K562 (cell line): ENCODE data around the gene AVPI1. TPM values are rescaled to one million over a fixed set of nuclear protein-coding genes. Genes with fewer than 3 reads are reported as not detected.

ENCODE experiments used
- BHLHE40 ChIP-seq: IDR thresholded peaks from 2 replicates; pipeline ENCODE4 v1.6.1; 2011; ENCODE audit warnings: low read length, improper control_type of control experiment
- CHD1 ChIP-seq: fragments of 200-600 bp; sonication (generic); IDR thresholded peaks from one replicate; pipeline ENCODE4 v1.6.1; 2012; ENCODE audit warnings: mild to moderate bottlenecking, moderate library complexity, low read length, inconsistent platforms
- CREB5 ChIP-seq: fragments of 250-450 bp; sonication (Bioruptor Pico); IDR thresholded peaks from 2 replicates; pipeline ENCODE4 v1.5.0; 2020; ENCODE audit warnings: mild to moderate bottlenecking
- DIDO1 ChIP-seq: fragments of 450-650 bp; IDR thresholded peaks from 2 replicates; pipeline ENCODE4 v1.6.1; 2016; ENCODE audit warnings: low read depth, missing biosample characterization, missing genetic modification characterization
- FOXJ3 ChIP-seq: sonication (generic); formaldehyde crosslinking; IDR thresholded peaks from 2 replicates; pipeline ENCODE4 v1.4.0; 2020; ENCODE audit warnings: mild to moderate bottlenecking, missing genetic modification reagents
- HDAC8 ChIP-seq: fragments of 450-650 bp; IDR thresholded peaks from 2 replicates; pipeline ENCODE4 v1.6.1; 2016; ENCODE audit warnings: mild to moderate bottlenecking, missing genetic modification characterization, moderate library complexity, missing compliant biosample characterization
- IRF9 ChIP-seq: fragments of 450-650 bp; IDR thresholded peaks from 2 replicates; pipeline ENCODE4 v1.6.1; 2016; ENCODE audit warnings: missing biosample characterization, missing genetic modification characterization
- KAT2B ChIP-seq: IDR thresholded peaks from one replicate; pipeline ENCODE4 v1.6.1; 2012; ENCODE audit warnings: low read depth, mild to moderate bottlenecking, control low read depth, inconsistent platforms, low read length, moderate library complexity
- L3MBTL2 ChIP-seq: fragments of 450-650 bp; IDR thresholded peaks from 2 replicates; pipeline ENCODE4 v1.6.1; 2016; ENCODE audit warnings: mild to moderate bottlenecking, moderate library complexity
- MIER1 ChIP-seq: fragments of 450-650 bp; IDR thresholded peaks from 2 replicates; pipeline ENCODE4 v1.6.1; 2016; ENCODE audit warnings: antibody characterized with exemption, mild to moderate bottlenecking, low read depth
- MYBL2 ChIP-seq, 2 experiments: fragments of 450-650 bp in 1 of 2; sonication (generic) in 1 of 2; formaldehyde crosslinking in 1 of 2; IDR thresholded peaks; 2 replicates each; pipeline versions ENCODE4 v1.6.1 to v1.8.1; 2017 to 2022; ENCODE audit warnings: borderline replicate concordance in 1 of 2, inconsistent platforms in 1 of 2, low read depth in 1 of 2, mild to moderate bottlenecking in 1 of 2, missing genetic modification reagents in 1 of 2, moderate library complexity in 1 of 2
- NELFE ChIP-seq: IDR thresholded peaks from 2 replicates; pipeline ENCODE4 v1.6.1; 2011; ENCODE audit warnings: mild to moderate bottlenecking; ENCODE audit not compliant: insufficient read depth, insufficient read length
- NR2C2 ChIP-seq, 2 experiments: fragments of 200-800 bp in 1 of 2; sonication (Bioruptor generic) in 1 of 2; sonication (generic) in 1 of 2; formaldehyde crosslinking in 1 of 2; IDR thresholded peaks; 2 replicates each; pipeline versions ENCODE4 v1.6.1 to v1.8.0; 2016 to 2022; ENCODE audit warnings: mild to moderate bottlenecking in 1 of 2, missing compliant biosample characterization in 1 of 2, missing genetic modification characterization in 1 of 2, missing genetic modification reagents in 1 of 2
- POLR2AphosphoS5 ChIP-seq: IDR thresholded peaks from 2 replicates; pipeline ENCODE4 v1.6.1; 2011; ENCODE audit warnings: mild to moderate bottlenecking, low read depth, low read length, moderate library complexity; ENCODE audit not compliant: control insufficient read depth, insufficient read depth
- SMARCA4 ChIP-seq: fragments of 450-650 bp; IDR thresholded peaks from 2 replicates; pipeline ENCODE4 v1.6.1; 2016
- TBL1XR1 ChIP-seq, 2 experiments: IDR thresholded peaks; 2 replicates each; pipeline ENCODE4 v1.6.1; 2012; ENCODE audit warnings: improper control_type of control experiment in 2 of 2, low read length in 2 of 2, mild to moderate bottlenecking in 1 of 2
- XRCC3 ChIP-seq: fragments of 450-650 bp; IDR thresholded peaks from 2 replicates; pipeline ENCODE4 v1.6.1; 2017; ENCODE audit warnings: mild to moderate bottlenecking, moderate library complexity
- XRCC4 ChIP-seq: IDR thresholded peaks from one replicate; pipeline ENCODE4 v1.6.1; 2011; ENCODE audit not compliant: insufficient read depth, insufficient read length; ENCODE audit errors: extremely low read depth
- ZBTB26 ChIP-seq: fragments of 450-650 bp; formaldehyde crosslinking; IDR thresholded peaks from 2 replicates; pipeline ENCODE4 v1.4.0; 2022; ENCODE audit warnings: missing genetic modification characterization
- ZEB2 ChIP-seq: fragments of 450-650 bp; IDR thresholded peaks from 2 replicates; pipeline ENCODE4 v1.6.1; 2016
- ZNF277 ChIP-seq: fragments of 250-450 bp; sonication (Bioruptor Pico); IDR thresholded peaks from 2 replicates; pipeline ENCODE4 v1.8.0; 2022; ENCODE audit warnings: inconsistent platforms, mild to moderate bottlenecking, moderate library complexity, borderline replicate concordance
- ZNF561 ChIP-seq: fragments of 450-650 bp; formaldehyde crosslinking; conservative IDR thresholded peaks from 2 replicates; pipeline ENCODE4 v1.4.0; 2020; ENCODE audit warnings: mild to moderate bottlenecking, moderate library complexity
- ZNF583 ChIP-seq: fragments of 250-450 bp; sonication (Bioruptor Pico); IDR thresholded peaks from 2 replicates; pipeline ENCODE4 v1.4.0; 2020
- ZNF644 ChIP-seq: fragments of 200-800 bp; sonication (Bioruptor generic); IDR thresholded peaks from 2 replicates; pipeline ENCODE4 v1.6.1; 2016; ENCODE audit warnings: low read depth, missing genetic modification characterization, missing compliant biosample characterization
- ZNF696 ChIP-seq: fragments of 250-450 bp; sonication (Bioruptor Pico); conservative IDR thresholded peaks from 2 replicates; pipeline ENCODE4 v1.4.0; 2020; ENCODE audit warnings: mild to moderate bottlenecking, moderate library complexity
- polyA plus RNA-seq, 8 experiments: library from polyadenylated mRNA; depleted of rRNA in 4 of 8; stranded (reverse) in 5 of 8; unstranded in 3 of 8; fragments of >200 nt; fragmentation: Nextera tagmentation in 2 of 8; fragmentation: Illumina TruSeq in 1 of 8; extraction: Ambion mirVana in 2 of 8; extraction: Trizol in 1 of 8; gene quantifications; 2 replicates each; pipeline versions ENCODE4 v1.2.1 to v1.2.3, GENCODE V29; 2011 to 2014; ENCODE audit warnings: inconsistent platforms in 1 of 8, missing spikeins in 1 of 8
- total RNA-seq, 7 experiments: library from RNA; depleted of rRNA in 6 of 7; stranded (reverse); fragments of >200 nt in 6 of 7; fragmentation: Illumina TruSeq in 2 of 7; extraction: Trizol in 2 of 7; gene quantifications; 2 replicates each; pipeline versions ENCODE4 v1.2.1 to v1.2.3, GENCODE V29; 2011 to 2021; ENCODE audit warnings: low replicate concordance in 1 of 7

The AVPI1 gene
- total and polyA plus RNA-seq, 9 of the 15 experiments (the other 6 are each of a cell fraction or from before 2014, with no cell fraction given) = 0.90 to 10.4 (median 7.4) TPM

- no peak for TF ChIP-seq XRCC4
- no peak for TF ChIP-seq XRCC3
- TF ChIP-seq ZNF644 (tag) = 0 out of 2 replicates have a peak, but pooled peaks have one; percentile 39
- TF ChIP-seq IRF9 (tag) = 0 out of 2 replicates have a peak, but pooled peaks have one; percentile 38
- no peak for TF ChIP-seq CREB5 (CRISPR knock-in tag)
- TF ChIP-seq MYBL2 (IDR thresholded peaks at IDR 0.05; ENCODE audit: low read depth) = no peak
- TF ChIP-seq MYBL2 (CRISPR knock-in tag; IDR thresholded peaks at IDR 0.05; ENCODE audit: borderline replicate concordance) = no peak
- no peak for TF ChIP-seq ZNF696
- TF ChIP-seq NR2C2 (CRISPR knock-in tag; IDR thresholded peaks at IDR 0.05) = no peak
- TF ChIP-seq NR2C2 (tag; IDR thresholded peaks at IDR 0.05) = no peak
- no peak for TF ChIP-seq CHD1
- no peak for TF ChIP-seq SMARCA4
- no peak for TF ChIP-seq ZNF277 (CRISPR knock-in tag)
- TF ChIP-seq BHLHE40 = no peak
- TF ChIP-seq FOXJ3 (CRISPR knock-in tag) = no peak
- peak; percentile 82 for TF ChIP-seq HDAC8 (tag)
- no peak for TF ChIP-seq L3MBTL2
- TF ChIP-seq MIER1 = 0 out of 2 replicates have a peak, but pooled peaks have one; percentile 24
- TF ChIP-seq ZNF583 (CRISPR knock-in tag) = peak; percentile 52; the same call in 1 of the 2 replicates
- no peak for TF ChIP-seq NELFE
- TF ChIP-seq KAT2B = no peak
- TF ChIP-seq TBL1XR1 (IDR thresholded peaks at IDR 0.05; ENCODE audit: low read length in 2 of 2) = no peak
- no peak for TF ChIP-seq ZNF561 (CRISPR knock-in tag)
- no peak for TF ChIP-seq POLR2AphosphoS5
- no peak for TF ChIP-seq ZEB2
- TF ChIP-seq ZBTB26 = no peak
- TF ChIP-seq DIDO1 (tag) = 0 out of 2 replicates have a peak, but pooled peaks have one; percentile 27
These were observed 49.4 kb upstream of the AVPI1 start (continued) for GRCh38 chr10:97736403-97736901.
